DMS53 treated with DMSO at 0.1 percent for 48 hours (cell line): Measurements from ENCODE around the gene ABCG8.

Source experiments
- DNase-seq: peaks from one replicate; lab custom pipeline; 2025; ENCODE audit not compliant: unreplicated experiment; lab: John Stamatoyannopoulos, UW

ABCG8 gene

DNA sequence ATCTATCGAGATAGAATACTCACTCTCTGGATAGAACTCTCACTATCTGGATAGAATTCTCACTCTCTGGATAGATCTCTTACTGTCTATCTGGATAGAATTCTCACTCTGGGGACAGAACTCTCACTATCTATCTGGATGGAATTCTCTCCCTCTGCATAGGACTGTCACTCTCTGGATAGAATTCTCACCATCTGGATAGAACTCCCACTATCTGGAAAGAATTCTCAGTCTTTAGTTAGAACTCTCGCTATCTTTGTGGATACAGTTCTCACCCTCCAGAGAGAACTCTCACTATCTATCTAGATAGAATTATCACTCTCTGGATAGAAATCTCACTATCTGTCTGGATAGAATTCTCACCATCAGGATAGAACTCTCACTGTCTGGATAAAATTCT is 16.5 kb downstream of the ABCG8 start:
- no peak for DNase-seq

DNA sequence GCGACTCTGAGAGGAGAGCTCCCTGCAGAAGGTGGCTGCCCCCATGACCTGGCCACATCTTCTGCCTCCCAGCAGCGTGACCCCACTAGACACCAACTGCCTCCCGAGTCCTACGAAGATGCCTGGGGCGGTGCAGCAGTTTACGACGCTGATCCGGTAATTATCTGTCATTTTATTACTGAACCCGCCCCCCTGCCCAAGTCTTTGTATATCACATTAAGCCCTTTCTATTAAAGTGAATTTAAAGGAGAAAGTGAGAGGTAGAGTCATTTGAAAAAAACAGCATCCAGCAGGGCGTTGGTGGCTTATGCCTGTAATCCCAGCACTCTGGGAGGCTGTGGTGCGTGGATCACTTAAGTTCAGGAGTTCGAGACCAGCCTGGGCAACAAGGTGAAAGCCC is 33.4 kb downstream of the ABCG8 start:
- DNase-seq, result no peak

DNA sequence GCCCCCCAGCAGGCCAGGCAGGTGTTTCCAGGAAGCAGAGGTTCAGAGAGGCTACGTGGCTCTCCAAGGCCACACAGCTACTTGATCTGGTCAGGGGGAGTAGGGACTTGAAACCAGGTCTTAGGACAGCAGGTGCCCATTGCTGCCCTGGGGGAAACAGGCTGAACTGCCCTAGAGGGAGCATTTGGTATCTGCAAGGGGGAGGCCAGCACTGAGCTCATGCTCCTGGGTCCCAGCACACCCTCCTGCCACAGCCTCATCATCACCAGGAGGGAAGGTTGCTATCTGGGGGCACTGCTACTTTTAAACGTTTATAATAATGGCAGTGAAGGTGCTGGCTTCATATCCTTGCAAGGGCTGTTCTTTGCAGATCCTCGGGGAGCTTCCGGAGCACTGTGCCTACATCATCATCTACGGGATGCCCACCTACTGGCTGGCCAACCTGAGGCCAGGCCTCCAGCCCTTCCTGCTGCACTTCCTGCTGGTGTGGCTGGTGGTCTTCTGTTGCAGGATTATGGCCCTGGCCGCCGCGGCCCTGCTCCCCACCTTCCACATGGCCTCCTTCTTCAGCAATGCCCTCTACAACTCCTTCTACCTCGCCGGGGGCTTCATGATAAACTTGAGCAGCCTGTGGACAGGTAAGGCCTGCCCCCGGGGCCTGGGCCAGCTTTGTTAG is 36.1 kb downstream of the ABCG8 start:
- DNase-seq, result no peak

DNA sequence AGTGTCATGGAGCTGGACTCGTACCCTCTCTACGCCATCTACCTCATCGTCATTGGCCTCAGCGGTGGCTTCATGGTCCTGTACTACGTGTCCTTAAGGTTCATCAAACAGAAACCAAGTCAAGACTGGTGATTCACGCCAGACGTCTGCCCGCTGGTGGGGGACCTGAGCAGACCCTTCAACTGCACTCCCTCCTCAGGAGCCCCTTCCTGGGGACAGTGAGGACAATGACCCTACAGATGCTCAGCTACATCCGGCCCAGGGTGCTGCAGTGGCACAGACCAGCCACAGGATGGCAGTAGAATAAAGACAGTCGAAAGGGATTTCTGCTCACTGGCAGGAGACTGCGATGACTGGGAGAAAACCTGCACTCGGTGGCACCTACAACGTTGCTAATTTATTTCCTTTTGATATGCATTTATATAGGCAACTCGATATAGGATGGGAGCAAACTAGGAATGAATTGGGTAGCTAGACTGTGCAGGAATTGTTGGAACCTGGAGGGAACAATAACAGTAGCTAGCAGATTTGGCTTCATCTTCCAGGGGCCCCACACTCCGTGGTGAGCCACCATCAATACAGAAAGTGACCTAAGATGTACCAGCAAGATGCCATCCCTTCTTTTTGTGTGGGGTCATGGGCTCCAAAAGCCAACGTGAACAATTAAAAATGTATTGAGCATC is 39.2 kb downstream of the ABCG8 start:
- DNase-seq, result peak; percentile 90

DNA sequence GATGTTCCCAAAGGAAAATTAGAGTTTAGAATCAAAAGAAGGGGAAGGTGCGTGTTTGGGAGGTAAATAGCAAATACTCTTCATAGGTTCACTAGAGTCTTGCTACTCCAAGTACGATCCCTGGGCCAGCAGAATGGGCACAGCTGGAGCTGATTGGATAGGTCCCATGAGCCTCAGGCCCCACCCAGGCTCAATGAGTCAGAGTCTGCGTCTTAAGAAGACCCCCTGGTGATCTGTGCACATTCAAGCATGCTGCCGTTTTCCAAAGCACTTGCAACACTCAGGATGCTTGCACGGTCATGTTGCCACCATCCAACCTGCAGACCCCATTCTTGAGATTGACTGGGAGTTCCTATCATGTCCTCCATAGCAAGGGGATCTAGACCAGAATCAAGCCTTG is 40.5 kb downstream of the ABCG8 start:
- DNase-seq, result no peak

DNA sequence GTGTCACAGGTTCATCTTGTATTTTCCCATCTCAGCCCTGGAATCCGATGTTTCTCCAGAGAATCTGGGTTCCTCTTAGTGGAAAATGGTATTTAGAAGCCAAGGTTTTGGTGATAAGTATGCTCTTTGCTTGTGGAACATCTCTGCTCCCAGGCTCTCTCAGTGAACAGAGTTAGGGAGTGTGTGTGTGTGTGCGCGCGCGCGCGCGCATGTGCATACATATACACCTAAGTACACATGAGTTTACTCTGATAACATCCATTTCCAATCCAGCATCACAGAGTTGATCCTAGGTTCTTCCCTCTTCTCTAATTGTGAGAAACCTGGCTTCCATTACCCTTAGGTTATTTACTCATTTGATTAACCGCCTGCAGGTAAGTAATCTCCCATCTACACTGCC is 41.7 kb downstream of the ABCG8 start:
- no peak for DNase-seq

DNA sequence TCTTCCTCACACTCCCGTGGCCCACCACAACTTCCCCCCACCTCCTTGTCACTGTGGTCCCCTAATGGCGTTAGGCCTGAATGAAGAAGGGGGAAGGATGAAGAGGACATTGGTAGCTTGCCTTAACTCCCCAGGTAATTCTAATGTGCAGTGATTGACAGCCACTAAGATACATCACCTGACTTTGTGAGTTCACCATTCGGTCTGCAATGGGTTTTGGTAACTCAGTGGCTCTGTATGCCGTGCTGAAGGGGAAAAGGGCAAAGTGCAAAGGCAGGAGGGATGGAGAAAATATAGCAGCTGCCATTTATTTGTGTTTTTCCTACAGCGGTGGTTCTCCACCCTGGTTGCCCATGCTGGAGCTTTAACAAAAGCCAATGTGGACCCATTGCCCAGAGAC is 42.2 kb downstream of the ABCG8 start:
- no peak for DNase-seq

DNA sequence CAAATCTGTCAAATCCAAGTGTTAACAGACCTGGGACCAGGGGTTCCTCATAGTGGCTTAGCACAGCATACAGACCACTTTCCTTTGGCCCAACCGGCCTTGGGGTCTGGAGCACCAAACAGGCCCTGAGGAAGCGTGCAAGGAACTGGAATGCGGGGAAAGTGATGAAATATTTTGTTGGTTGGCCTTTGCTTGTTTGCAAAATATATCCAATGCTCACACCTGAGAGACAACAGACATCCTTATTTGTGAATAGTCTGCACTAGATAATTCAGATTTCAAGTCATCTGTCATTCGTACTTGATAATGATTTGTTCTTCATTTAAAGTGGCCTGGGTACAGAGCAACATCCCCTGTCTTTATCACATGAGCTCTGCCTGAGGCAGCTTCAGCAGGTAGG is 43.5 kb downstream of the ABCG8 start:
- no peak for DNase-seq

DNA sequence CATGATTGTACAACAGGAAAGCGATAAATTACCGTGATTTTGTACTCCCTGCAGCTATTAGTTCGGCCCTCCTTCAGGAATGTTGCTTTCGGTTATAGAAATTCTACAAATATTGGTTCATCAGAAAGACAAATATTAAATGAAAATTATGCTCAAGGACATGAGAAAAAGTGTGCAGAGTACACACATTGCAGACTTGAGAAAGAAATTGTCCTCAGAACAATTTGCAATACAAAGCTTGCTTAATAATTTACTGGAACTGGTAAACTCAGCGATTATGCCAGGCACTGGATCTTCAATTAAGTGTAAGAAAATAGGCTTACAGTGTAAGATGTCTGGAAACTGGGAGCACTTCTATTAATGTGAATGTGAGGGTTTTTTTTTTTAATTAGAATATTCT is 45.9 kb downstream of the ABCG8 start:
- no peak for DNase-seq

DNA sequence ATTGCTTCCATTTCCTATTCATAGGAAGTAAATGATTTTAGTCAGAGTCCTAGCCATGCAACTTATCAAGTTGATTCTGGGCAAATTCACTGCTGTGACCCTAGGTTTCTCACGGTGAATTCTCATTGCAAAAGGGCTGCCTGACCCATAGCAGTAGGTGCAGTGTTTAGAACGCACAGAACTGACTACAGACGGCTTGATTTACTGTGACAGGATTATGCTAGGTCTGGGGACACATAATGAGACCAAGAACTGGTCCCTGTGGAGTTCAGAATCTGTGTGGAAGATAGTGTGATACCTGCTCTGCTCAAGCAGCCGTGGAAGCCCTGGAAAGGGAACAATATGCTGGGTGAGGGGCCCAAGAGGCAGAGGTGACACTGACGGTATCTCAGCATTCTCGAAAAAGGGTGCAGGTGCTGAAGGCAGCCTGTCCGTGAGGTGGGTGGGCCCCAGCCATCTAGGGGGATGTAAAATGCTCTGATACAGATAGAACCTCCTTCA is 46.4 kb downstream of the ABCG8 start:
- DNase-seq, result no peak

DNA sequence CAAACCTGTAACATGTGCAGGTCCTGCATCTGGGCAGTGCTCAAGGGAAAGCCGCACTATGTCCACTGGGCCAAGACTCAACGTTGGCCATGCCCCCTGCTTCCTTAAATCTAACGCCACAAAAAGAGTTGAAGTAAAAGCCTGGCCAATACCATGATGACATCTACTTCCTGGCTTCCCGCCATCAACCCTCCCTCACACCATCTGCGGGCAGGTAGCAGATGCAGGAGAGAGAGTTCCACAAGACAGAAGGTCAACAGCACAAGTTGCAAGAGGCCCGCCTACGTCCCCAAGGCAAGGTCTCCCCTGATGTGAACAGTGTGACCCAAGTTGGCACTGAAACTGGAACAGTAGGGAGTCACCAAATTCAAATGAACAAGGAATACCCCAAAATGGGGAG is 48.4 kb downstream of the ABCG8 start:
- DNase-seq, result no peak

DNA sequence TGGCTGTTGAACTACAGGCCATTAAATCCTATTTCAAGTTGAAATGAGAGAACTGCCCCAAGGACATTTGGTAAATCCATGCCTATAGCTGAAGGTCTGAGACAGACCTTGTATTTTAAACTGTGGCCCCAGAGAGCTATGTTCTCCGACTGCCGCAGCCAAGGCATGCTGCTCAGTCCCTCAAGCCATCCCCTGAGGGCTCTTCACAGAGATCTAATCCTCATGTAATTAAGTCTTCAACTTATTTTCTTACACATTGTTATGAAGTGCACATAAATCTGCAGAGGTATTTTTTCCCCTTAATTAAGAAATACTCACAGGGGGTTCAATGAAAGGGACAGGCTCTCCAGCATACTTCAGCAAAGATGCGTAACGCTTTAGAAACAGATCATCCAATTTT is 50.6 kb downstream of the ABCG8 start:
- no peak for DNase-seq

DNA sequence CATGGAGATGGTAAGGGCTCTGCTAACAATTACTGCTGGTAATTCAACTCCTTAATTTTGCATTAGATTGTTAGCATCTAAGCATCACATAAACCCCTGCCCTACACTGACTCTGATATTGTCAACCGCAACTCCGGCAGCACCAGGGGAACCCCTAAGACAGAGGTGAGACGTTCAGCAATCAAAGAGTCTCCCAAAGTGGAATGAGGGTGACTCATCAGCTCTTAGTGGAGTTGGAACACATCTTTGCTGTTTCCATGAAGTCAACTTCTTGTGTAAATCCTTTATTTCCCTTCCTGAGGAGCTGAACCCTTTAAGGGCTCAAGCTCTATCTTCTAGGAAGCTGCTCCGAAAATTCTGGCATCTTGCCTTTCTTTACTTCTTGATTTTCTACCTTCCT is 52.1 kb downstream of the ABCG8 start:
- no peak for DNase-seq

DNA sequence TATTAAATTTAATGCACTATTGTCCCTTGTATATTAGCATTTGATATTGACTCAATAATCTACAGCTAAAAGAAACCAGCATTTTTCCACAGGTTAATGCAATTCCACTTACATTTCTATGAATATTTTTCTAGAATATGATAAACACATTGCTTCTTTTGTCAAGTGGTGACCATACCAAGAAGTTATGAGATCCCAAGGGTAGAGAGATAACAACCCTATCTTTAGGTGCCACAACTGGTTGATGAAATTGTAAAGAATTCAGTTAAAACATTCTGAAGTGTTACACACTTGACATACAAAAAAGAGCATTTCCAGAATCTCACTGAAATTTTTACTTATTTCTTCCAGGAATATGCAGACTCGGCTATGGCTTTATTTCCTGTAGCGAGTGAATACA is 56.0 kb downstream of the ABCG8 start:
- DNase-seq, result no peak

DNA sequence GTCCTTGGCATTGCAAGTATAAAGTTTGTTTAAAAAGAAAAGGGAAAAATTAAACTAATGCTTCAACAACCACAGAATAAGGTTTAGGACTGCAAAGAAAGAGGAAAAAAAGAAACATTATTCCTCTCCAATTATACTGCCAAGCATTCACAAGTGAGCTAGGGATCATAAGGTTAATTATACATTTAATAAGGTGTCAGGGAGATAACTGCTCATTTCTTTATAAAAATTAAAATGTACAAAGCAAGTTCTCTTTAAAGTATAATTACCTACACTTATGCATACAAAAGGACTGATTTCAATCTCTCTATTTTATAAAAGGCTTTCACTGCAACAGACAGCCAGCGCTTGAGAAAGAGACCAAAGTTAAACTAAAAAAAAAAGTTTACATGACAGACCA is 58.1 kb downstream of the ABCG8 start:
- no peak for DNase-seq

DNA sequence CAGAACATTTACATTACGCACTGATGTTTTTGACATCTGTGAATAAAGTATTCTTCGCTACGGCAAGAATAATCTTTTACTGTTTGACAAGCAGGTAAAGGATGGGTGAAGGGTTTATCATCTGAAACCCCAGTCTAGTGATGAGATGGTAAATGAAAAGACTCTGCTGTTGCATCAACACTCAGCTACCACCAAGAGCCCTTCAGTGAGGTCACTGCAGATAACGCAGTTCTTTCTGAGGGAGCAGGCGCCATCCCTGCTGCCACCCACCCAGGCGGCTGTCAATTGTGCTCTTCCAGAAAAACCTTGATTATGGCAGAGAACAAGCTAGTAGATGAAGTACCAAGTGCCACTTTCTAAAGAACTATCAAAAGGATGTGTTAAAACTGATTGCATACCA is 58.7 kb downstream of the ABCG8 start:
- DNase-seq, result no peak

DNA sequence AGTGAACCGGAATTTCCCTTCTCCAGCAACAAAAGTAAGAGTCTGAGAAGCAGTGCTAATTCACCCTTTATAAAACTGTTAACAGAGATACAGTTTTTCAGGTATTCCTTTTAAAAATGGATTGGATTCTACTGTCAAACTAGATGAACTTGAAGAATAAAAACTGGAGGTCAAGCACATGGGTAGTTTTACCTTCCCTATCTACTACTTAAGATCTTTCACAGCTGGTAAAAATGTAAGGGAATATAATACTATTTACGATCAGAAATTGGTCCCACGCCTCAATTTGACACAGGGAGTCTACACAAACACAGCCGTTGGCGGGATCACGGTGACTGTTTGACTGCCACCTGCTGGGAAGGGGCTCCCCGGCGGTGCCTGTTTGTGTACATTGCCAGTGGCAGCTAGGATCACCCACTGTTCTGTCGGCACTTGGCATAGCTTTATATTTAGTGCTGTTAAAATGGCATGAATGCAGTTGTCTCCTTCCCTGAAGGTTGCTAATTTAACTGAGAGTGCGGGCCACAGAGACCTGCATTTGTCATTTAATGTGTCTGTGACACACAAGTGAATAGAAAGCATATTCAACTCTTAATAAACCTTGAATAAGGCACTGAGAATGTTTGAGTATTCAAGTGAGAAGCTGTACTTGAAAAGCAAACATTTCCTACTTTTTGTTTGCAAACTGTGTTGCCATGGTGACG is 59.5 kb downstream of the ABCG8 start:
- DNase-seq, result peak; percentile 65

DNA sequence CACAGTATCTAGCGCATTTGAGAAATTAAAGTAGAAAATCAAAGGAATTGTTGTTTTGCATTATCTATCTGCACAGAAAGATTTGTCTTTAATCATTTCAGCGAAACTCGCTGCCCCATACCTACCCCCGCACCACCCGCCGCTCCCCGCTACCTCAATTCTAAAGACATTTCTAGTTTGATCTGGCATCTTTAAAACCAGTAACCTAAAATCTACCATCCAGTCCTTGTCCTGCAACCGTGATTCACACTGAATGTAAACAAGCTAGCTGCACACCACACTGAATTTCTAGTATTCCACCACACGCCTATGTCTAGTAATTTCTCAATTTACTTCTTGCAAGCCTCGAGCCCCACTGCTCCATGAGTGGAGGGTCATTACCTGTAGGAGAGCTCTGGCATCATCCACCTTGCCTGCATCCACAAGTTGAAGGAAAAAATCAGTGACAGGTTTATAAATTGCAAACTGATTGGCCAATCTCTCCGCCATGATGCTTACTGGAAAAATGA is 60.1 kb downstream of the ABCG8 start:
- no peak for DNase-seq

DNA sequence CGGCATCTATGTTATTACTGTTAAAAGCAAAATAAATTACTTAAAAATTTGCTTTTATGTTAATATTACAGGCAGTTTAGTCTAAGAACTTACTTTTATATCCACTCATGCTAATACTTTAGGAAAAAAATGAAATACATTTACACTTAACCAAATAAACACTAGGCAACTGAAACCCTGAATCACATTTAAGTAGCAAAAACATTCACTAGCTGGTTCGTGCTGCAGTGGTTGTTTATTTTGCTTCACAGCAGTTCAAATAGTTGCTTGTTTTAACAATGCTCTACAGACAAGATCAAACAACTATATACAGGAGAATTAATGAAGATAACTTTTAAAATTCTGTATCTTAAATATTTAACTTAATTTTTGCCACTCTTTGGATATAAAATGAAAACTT is 60.8 kb downstream of the ABCG8 start:
- no peak for DNase-seq

DNA sequence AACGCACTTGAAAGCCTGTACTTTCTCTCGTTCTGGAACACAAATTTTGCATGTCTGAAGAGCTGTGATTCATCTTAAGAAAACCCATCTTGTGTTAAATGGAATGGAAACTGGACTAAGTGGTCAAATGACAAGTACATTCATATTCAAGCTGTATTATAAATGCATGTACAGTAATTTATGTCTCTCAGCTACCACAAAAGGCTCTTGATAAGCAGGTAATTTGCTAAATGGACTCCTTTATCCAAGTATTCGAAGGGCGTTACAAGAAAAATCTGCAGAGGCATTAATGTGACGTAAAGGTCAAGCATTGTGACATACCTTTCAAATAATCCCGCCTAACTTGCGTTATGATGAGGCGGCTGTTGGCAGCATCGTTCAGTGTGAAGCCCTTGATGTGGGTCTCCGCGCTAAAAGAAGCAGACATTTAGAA is 66.6 kb downstream of the ABCG8 start:
- DNase-seq, result no peak

DNA sequence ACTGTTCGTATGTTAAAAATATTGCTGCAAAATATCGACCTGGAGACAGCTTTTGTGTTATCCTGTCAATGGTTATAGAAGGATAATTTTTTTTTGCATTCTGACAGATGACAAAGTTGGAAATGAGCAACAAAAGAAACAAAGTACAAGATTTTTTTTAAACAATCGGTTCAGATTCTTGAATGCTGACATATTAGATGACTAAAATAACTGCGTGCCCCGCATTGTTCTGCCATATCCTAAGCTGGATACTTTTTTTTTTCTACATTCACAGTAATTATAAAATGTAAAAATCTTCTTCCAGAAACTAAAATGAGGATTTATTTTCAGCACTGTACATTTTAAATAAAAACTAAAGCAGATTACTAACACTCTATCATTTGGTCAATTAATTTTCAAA is 67.1 kb downstream of the ABCG8 start:
- DNase-seq, result no peak
